ENCODE data around the gene FAM3B. TPM values are rescaled to one million over a fixed set of nuclear protein-coding genes. Genes with fewer than 3 reads are reported as not detected.

FAM3B gene
- polyA plus RNA-seq, 3 donors, result 0.15 TPM; not detected in 2

- Mint-ChIP-seq H3K27ac (no peak overlapping the region), H3K4me1 (peaks cover 10% of the 10 kb centered on the region), H3K9me3 (peaks cover 0 to 3% (median 0%) of the 10 kb centered on the region in 7 donors), H3K27me3 (ENCODE audit: low read depth in 3 of 3) (peaks cover 3 to 9% (median 5%) of the 10 kb centered on the region in 3 donors), H3K36me3 (no peaks in the 10 kb centered on the region), H3K4me3 (no peak overlapping the region)
- WGBS (ENCODE audit: insufficient coverage), result no CpG with 5 or more reads among the region's 6 CpGs
- Histone ChIP-seq H3K4me2 (replicated peaks; ENCODE audit: extremely low read depth, low read length, poor library complexity, severe bottlenecking) (no peak overlapping the region), H2AFZ (ENCODE audit: insufficient read depth, low read depth, low read length, poor library complexity, severe bottlenecking) (no peak overlapping the region), H3K9me3 (replicated peaks in 1 of 2; ENCODE audit: control insufficient read depth in 1 of 2, insufficient read depth in 1 of 2, low read length in 2 of 2) (no peaks in the 10 kb centered on the region), H3K4me3 (replicated peaks in 1 of 3; ENCODE audit: low read depth in 2 of 3, low read length in 3 of 3) (no peak overlapping the region), H3K4me1 (ENCODE audit: control insufficient read depth in 1 of 2, insufficient read depth in 2 of 2, low read length in 2 of 2) (peaks cover 13 to 14% of the 10 kb centered on the region in 2 donors), H3K36me3 (replicated peaks in 1 of 2; ENCODE audit: control insufficient read depth in 1 of 2, insufficient read depth in 2 of 2, low read length in 2 of 2) (no peaks in the 10 kb centered on the region), H4K20me1 (ENCODE audit: insufficient read depth, low read length) (no peaks in the 10 kb centered on the region), H3K9ac (ENCODE audit: insufficient read depth, low read length, poor library complexity, severe bottlenecking) (no peak overlapping the region), H3K79me2 (ENCODE audit: insufficient read depth, low read length) (no peaks in the 10 kb centered on the region), H3K27ac (ENCODE audit: low read depth in 1 of 2, low read length in 2 of 2) (no peak overlapping the region), H3K27me3 (ENCODE audit: control insufficient read depth in 2 of 2, insufficient read depth in 2 of 2, low read length in 2 of 2) (no peaks in the 10 kb centered on the region)
- intact Hi-C loops (cut with micrococcal nuclease), result loop anchor here in 1 of 2 donors (5.0 kb wide), 1 partner anchor 34 kb away; no protein-coding TSS in a partner anchor
- TF ChIP-seq CTCF (IDR thresholded peaks at IDR 0.05), result no peak
- no peak for DNase-seq
These were observed 31.8 kb downstream of the FAM3B start for GRCh38 chr21:41348434-41348833.

- intact Hi-C loops (cut with micrococcal nuclease), result loop anchor here in 1 of 2 donors (5.0 kb wide), 1 partner anchor 33 kb away; no protein-coding TSS in a partner anchor
- peaks cover 10% of the 10 kb centered on the region for H3K4me1 Mint-ChIP-seq
- H3K27me3 ChIP-seq (ENCODE audit: control insufficient read depth in 2 of 2, insufficient read depth in 2 of 2, low read length in 2 of 2), result no peaks in the 10 kb centered on the region
- no peaks in the 10 kb centered on the region for H3K36me3 Mint-ChIP-seq
- H3K4me1 ChIP-seq (ENCODE audit: control insufficient read depth in 1 of 2, insufficient read depth in 2 of 2, low read length in 2 of 2), result peaks cover 13 to 14% of the 10 kb centered on the region in 2 donors
- peaks cover 0 to 3% (median 0%) of the 10 kb centered on the region in 7 donors for H3K9me3 Mint-ChIP-seq
- H3K36me3 ChIP-seq (replicated peaks in 1 of 2; ENCODE audit: control insufficient read depth in 1 of 2, insufficient read depth in 2 of 2, low read length in 2 of 2), result no peaks in the 10 kb centered on the region
- H3K9me3 ChIP-seq (replicated peaks in 1 of 2; ENCODE audit: control insufficient read depth in 1 of 2, insufficient read depth in 1 of 2, low read length in 2 of 2), result no peaks in the 10 kb centered on the region
- H4K20me1 ChIP-seq (ENCODE audit: insufficient read depth, low read length), result no peaks in the 10 kb centered on the region
- DNase-seq, result no peak
- 93% methylated on average over 2 of the region's 7 CpGs for WGBS (ENCODE audit: insufficient coverage)
- no peak for TF ChIP-seq CTCF (IDR thresholded peaks at IDR 0.05)
- peaks cover 1 to 9% (median 5%) of the 10 kb centered on the region in 3 donors for H3K27me3 Mint-ChIP-seq (ENCODE audit: low read depth in 3 of 3)
- no peak overlapping the region for H3K27ac Mint-ChIP-seq
- H3K4me3 ChIP-seq (replicated peaks in 1 of 3; ENCODE audit: low read depth in 2 of 3, low read length in 3 of 3), result no peak overlapping the region
- H3K4me2 ChIP-seq (replicated peaks; ENCODE audit: extremely low read depth, low read length, poor library complexity, severe bottlenecking), result no peak overlapping the region
- no peak overlapping the region for H3K4me3 Mint-ChIP-seq
- H3K9ac ChIP-seq (ENCODE audit: insufficient read depth, low read length, poor library complexity, severe bottlenecking), result no peak overlapping the region
- H2AFZ ChIP-seq (ENCODE audit: insufficient read depth, low read depth, low read length, poor library complexity, severe bottlenecking), result no peak overlapping the region
- H3K79me2 ChIP-seq (ENCODE audit: insufficient read depth, low read length), result no peaks in the 10 kb centered on the region
- no peak overlapping the region for H3K27ac ChIP-seq (ENCODE audit: low read depth in 1 of 2, low read length in 2 of 2)
These were observed 32.5 kb downstream of the FAM3B start for GRCh38 chr21:41349126-41349525.

Data from CD14-positive monocyte (primary cell).